RPMI8226 (cell line): ENCODE results near the gene M6PR.
"Not testable (repeated sequence)": the region's sequence is repeated elsewhere in the genome, so short reads cannot be mapped to it uniquely, and the experiment has no call there.

Source experiments
- DNase-seq: peaks from one replicate; pipeline ENCODE4 v3.0.0-alpha.2; 2015

The M6PR gene

DNA sequence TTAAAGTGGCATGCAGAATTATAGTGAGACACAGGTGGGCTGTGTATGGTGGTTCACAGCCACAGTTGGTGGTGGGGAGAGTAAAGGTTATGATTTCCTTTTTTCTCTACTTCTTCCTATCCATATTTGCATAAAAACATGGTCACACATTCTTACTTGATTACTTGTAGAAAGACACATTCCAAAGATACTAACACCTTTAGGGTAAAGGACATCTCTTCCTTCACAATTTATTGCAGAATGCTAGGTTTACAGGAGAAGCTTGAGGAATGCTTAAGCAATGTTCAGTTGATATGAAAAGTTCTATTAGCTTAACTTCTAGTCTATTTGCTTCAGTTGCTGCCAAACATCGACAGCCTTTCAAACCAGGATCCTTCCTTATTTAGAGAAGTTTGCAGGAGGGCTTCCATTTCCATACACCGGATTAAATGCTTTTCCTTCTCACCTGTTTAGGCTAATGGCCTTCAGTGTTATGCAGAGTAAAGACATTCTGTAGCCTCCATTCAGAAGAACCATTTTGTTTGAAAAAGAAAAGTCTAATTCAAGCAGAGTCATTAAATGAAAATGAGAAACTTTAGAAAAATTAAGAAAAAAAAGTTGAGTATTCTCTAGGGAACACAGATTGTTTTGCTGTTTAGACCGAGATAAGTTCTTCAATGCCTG, 37.7 kb downstream of the M6PR start:
- DNase-seq, result no peak

DNA sequence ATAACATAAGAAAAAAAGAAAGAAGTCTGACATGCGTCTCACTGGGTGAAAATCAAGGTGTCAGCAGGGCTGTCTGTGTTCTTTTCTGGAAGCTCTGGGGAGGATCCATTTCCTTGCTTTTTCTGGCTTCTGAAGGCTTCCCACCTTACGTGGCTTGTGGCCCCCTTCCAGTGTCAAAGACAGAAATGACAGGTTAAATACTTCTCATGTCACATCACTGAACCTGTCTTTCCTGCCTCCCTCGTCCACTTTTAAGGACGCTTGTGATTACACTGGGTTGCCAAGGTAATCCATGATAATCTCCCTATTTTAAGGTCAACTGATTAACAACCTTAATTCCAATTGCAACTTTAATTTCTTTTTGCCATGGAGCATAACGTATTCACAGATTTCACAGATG, 39.7 kb downstream of the M6PR start:
- DNase-seq, result no peak

DNA sequence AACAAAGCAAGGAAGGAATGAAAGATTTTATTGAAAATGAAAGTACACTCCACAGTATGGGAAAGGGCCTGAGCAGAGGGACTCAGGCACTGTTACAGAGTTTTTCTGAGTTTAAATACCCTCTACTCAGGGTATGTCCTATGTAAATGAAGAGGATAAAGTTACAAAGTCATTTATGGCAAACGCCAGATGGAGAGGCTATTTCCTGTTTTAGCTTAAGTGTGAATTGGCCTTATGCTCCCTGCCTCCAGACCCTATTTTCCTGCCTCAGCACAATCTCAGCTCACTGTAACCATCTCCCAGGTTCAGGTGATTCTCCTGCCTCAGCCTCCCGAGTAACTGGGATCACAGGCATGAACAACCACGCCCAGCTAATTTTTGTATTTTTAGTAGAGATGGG, 41.9 kb downstream of the M6PR start:
- no peak for DNase-seq

GRCh38 chr12:8906266-8907180, 42.9 kb downstream of the M6PR start:
- DNase-seq, result no peak

DNA sequence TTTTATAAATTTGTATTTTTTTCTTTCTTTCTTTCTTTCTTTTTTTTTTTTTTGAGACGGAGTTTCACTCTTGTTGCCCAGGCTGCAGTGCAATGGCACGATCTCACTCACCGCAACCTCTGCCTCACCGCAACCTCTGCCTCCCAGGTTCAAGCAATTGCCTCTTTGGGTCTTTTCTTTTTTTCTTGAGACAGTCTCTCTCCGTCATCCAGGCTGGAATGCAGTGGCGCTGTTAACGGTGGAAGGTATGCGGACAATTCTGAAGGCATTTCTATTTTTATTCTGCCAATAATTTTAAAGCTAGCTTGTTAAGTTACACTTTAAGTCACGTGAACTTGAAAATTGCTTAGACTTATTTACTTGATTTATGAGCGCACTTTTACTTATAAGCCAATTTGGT, 43.9 kb downstream of the M6PR start:
- DNase-seq, result no peak

GRCh38 chr12:8904665-8905064, 44.8 kb downstream of the M6PR start:
- DNase-seq, result no peak

- DNase-seq, result no peak
Observed at GRCh38 chr12:8903646-8904045, 45.8 kb downstream of the M6PR start.

GRCh38 chr12:8902703-8903102, 46.7 kb downstream of the M6PR start:
- not testable (repeated sequence) for DNase-seq

DNA sequence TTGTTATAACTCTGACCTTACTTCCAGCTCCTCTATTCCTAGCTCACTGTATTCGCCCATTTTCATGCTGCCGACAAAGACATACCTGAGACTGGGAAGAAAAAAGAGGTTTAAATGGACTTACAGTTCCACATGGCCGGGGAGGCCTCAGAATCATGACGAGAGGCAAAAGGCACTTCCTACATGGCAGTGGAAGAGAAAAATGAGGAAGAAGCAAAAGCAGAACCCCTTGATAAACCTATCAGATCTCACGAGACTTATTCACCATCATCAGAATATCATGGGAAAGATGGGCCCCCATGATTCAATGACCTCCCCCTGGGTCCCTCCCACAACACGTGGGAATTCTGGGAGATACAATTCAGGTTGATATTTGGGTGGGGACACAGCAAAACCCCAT, 49.6 kb downstream of the M6PR start:
- no peak for DNase-seq

GRCh38 chr12:8897081-8897480, 52.4 kb downstream of the M6PR start:
- no peak for DNase-seq

DNA sequence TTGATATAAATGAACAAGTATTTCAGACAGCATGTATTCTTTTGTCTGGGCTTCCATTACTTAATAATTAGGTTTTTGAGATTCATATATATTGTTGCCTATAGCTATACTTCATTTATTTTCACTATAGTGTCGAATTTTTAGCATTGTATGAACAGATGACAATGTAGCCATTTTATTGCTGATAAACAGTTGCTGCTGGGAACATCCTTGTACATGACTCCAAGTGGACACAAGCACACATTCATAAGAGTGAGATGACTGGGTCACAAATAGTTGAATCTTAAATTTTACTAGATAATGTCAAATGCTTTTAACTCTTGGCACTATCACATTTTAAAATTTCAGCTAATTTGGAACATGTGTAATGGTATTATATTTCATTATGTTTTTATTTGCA, 54.5 kb downstream of the M6PR start:
- DNase-seq, result no peak

- no peak for DNase-seq
Observed at GRCh38 chr12:8894378-8894777, 55.1 kb downstream of the M6PR start.

DNA sequence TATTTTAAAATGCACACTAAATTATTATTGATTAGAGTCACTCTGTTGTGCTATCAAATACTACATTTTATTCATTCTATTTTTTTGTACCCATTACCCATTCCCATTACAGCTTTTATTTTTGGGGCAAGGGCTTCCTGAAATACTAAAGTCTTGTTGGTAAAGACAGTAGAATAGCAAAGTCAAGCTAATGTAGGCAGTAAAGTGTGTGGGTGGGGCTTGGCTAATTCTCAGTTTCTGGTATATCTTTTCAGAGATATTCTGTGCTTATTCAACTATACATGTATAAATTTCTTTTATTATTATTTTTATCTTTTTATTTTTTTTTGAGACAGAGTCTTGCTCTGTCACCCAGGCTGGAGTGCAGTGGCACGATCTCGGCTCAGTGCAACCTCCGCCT, 57.5 kb downstream of the M6PR start:
- no peak for DNase-seq
